Measurements from ENCODE around the gene IFT122.

DNA sequence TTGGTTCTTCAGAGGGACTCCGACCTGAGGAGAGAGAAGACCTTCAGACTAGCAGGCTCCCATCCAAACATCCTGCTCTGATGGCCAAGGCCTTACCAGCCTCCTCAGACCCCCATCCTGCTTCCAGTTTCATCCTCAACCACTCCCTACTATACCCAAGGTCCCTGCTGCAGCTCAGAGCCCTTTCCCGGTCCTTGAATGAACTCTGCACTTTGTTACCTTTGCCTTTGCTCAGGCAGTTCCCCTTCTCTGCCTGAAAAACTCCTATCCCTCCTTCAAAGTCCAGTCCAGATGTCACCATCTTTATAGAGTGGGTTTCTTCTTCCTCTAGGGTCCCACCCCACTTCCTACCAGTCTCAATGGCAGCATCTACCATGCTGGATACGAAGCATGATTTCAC, 24.6 kb upstream of the IFT122 start:
- TF ChIP-seq, protein P1, sequence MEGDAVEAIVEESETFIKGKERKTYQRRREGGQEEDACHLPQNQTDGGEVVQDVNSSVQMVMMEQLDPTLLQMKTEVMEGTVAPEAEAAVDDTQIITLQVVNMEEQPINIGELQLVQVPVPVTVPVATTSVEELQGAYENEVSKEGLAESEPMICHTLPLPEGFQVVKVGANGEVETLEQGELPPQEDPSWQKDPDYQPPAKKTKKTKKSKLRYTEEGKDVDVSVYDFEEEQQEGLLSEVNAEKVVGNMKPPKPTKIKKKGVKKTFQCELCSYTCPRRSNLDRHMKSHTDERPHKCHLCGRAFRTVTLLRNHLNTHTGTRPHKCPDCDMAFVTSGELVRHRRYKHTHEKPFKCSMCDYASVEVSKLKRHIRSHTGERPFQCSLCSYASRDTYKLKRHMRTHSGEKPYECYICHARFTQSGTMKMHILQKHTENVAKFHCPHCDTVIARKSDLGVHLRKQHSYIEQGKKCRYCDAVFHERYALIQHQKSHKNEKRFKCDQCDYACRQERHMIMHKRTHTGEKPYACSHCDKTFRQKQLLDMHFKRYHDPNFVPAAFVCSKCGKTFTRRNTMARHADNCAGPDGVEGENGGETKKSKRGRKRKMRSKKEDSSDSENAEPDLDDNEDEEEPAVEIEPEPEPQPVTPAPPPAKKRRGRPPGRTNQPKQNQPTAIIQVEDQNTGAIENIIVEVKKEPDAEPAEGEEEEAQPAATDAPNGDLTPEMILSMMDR (IDR thresholded peaks at IDR 0.05), result no peak
- no peak for TF ChIP-seq EP300 (IDR thresholded peaks at IDR 0.05)
